Ishikawa (cell line): ENCODE results near the gene DAB2IP.

Experiments
- CEBPB ChIP-seq: IDR thresholded peaks from 2 replicates; pipeline ENCODE4 v1.6.1; 2012
- CREB1 ChIP-seq: IDR thresholded peaks from 2 replicates; pipeline ENCODE4 v1.6.1; 2012; ENCODE audit warnings: low read depth
- EGR1 ChIP-seq: IDR thresholded peaks from 2 replicates; pipeline ENCODE4 v1.6.1; 2012
- EP300 ChIP-seq: IDR thresholded peaks from 2 replicates; pipeline ENCODE4 v1.6.1; 2012; ENCODE audit warnings: borderline replicate concordance
- FOXM1 ChIP-seq: IDR thresholded peaks from 2 replicates; pipeline ENCODE4 v1.6.1; 2012; ENCODE audit warnings: low read depth, borderline replicate concordance
- NFIC ChIP-seq: IDR thresholded peaks from 2 replicates; pipeline ENCODE4 v1.6.1; 2012
- RAD21 ChIP-seq: IDR thresholded peaks from 2 replicates; pipeline ENCODE4 v1.6.1; 2012; ENCODE audit warnings: low read depth
- REST ChIP-seq: IDR thresholded peaks from 2 replicates; pipeline ENCODE4 v1.6.1; 2012; ENCODE audit warnings: low read depth, mild to moderate bottlenecking
- TAF1 ChIP-seq: IDR thresholded peaks from 2 replicates; pipeline ENCODE4 v1.6.1; 2012; ENCODE audit warnings: low read depth, mild to moderate bottlenecking
- TCF12 ChIP-seq: IDR thresholded peaks from 2 replicates; pipeline ENCODE4 v1.6.1; 2012; ENCODE audit warnings: low read depth
- TEAD4 ChIP-seq: IDR thresholded peaks from 2 replicates; pipeline ENCODE4 v1.6.1; 2012
- YY1 ChIP-seq: IDR thresholded peaks from 2 replicates; pipeline ENCODE4 v1.6.1; 2012; ENCODE audit warnings: low read depth
- ZBTB7A ChIP-seq: IDR thresholded peaks from 2 replicates; pipeline ENCODE4 v1.6.1; 2012; ENCODE audit warnings: low read depth
- TF ChIP-seq, protein P1 (sequence below): IDR thresholded peaks from 2 replicates; pipeline ENCODE4 v1.6.1; 2012
- TF ChIP-seq, protein P2 (sequence below): IDR thresholded peaks from 2 replicates; pipeline ENCODE4 v1.6.1; 2012

Gene DAB2IP

GRCh38 chr9:121778252-121779225, 127.1 kb downstream of the DAB2IP start:
- TF ChIP-seq REST (no peak), NFIC (no peak), CREB1 (no peak), RAD21 (no peak), CEBPB (no peak), YY1 (no peak), TCF12 (no peak), EP300 (no peak), FOXM1 (no peak), TAF1 (no peak), EGR1 (no peak), ZBTB7A (no peak), TEAD4 (no peak)
- TF ChIP-seq, protein P1, sequence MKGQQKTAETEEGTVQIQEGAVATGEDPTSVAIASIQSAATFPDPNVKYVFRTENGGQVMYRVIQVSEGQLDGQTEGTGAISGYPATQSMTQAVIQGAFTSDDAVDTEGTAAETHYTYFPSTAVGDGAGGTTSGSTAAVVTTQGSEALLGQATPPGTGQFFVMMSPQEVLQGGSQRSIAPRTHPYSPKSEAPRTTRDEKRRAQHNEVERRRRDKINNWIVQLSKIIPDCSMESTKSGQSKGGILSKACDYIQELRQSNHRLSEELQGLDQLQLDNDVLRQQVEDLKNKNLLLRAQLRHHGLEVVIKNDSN: no peak
- TF ChIP-seq, protein P2, sequence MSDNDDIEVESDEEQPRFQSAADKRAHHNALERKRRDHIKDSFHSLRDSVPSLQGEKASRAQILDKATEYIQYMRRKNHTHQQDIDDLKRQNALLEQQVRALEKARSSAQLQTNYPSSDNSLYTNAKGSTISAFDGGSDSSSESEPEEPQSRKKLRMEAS: no peak

- TF ChIP-seq ZBTB7A: no peak
- TF ChIP-seq TEAD4: no peak
- TF ChIP-seq, protein P2: no peak
- no peak for TF ChIP-seq CREB1
- no peak for TF ChIP-seq EP300
- no peak for TF ChIP-seq FOXM1
- TF ChIP-seq, protein P1: no peak
- no peak for TF ChIP-seq REST
- TF ChIP-seq EGR1: no peak
- TF ChIP-seq YY1: no peak
Measured at GRCh38 chr9:121779381-121780117, 128.1 kb downstream of the DAB2IP start.

DNA sequence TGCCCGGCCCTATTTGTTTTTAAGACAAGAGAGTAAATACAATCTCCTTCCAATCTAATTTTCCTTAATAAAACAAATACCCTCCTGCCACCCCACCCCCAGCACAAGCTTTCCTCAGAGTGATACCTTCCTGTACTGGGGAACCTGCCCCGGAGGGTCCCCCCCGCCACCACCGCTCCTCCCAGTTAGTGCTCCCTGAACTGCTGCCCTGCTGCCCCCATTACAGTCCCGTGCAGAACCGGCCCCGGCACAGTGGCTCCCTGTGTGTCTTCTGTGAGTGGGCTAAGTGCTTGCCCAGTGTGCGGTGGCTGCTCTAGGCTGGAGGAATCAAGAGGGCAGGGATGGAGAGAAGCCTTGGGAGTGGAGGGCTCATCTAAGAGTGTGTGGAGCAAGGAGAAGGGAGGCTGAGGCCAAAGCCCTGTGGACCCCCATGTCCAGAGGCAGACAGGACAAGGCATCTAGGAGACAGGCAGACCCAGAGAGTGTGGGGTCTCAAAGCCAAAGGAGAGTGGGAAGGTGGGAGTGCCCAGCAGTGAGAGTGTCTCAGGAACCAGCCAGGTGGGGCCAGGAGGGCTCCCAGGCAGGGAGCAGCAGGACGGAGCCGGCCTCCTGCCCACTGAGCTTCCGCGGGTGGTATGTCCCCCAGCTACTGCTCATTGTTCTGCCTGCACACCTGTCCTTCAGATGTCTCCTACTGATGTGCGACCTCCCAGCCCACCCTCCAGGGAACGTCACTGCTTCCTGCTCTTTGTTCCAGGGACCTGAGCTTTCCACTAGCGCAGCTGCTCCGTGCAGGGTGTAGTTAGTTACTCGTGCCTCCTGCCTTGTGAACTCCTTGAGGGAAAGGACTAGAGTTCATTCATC, 129.0 kb downstream of the DAB2IP start:
- no peak for TF ChIP-seq EP300
- TF ChIP-seq FOXM1: no peak
- no peak for TF ChIP-seq CREB1
- no peak for TF ChIP-seq EGR1
- TF ChIP-seq, protein P2: no peak
- no peak for TF ChIP-seq REST
- no peak for TF ChIP-seq TAF1
- no peak for TF ChIP-seq CEBPB
- TF ChIP-seq TEAD4: no peak
- no peak for TF ChIP-seq RAD21
- TF ChIP-seq TCF12: no peak
- TF ChIP-seq, protein P1: no peak
- no peak for TF ChIP-seq YY1
- no peak for TF ChIP-seq ZBTB7A
- no peak for TF ChIP-seq NFIC
